Activated CD8-positive, alpha-beta T cell treated with anti-CD3 and anti-CD28 coated beads for 36 hours (primary cell): ENCODE data around the gene OARD1. TPM values are rescaled to one million over a fixed set of nuclear protein-coding genes. Genes with fewer than 3 reads are reported as not detected.

Source experiments
- ATAC-seq: fragments of 200-7000 bp; cut with Tn5 transposase; one replicate; pipeline ENCODE4 v1.10.0; 2021; ENCODE audit warnings: mild to moderate bottlenecking, moderate library complexity
- CTCF ChIA-PET: fragments of 350-600 bp; sonication (Branson Sonifier 250); formaldehyde crosslinking; loops from one replicate; lab custom pipeline; 2021; ENCODE audit warnings: antibody characterized with exemption; lab: Charles Lee
- POLR2A ChIA-PET: fragments of 350-600 bp; sonication (Branson Sonifier 250); formaldehyde crosslinking; loops from one replicate; lab custom pipeline; 2021; ENCODE audit warnings: antibody characterized with exemption; lab: Charles Lee
- DNase-seq: peaks from one replicate; pipeline ENCODE4 v3.0.0-alpha.2; 2020
- H3K27ac Mint-ChIP-seq: one replicate; pipeline ENCODE4 v1.8.0; 2021; ENCODE audit warnings: mild to moderate bottlenecking, mixed read lengths
- H3K27me3 Mint-ChIP-seq: one replicate; pipeline ENCODE4 v1.8.0; 2021; ENCODE audit warnings: mixed read lengths
- H3K36me3 Mint-ChIP-seq: one replicate; pipeline ENCODE4 v1.8.0; 2021; ENCODE audit warnings: low read depth, mixed read lengths
- H3K4me1 Mint-ChIP-seq: one replicate; pipeline ENCODE4 v1.8.0; 2021; ENCODE audit warnings: low read depth, mixed read lengths
- H3K4me3 Mint-ChIP-seq: one replicate; pipeline ENCODE4 v1.8.0; 2021; ENCODE audit warnings: mild to moderate bottlenecking, moderate library complexity, mixed read lengths
- H3K9me3 Mint-ChIP-seq: one replicate; pipeline ENCODE4 v1.8.0; 2021; ENCODE audit warnings: mixed read lengths
- CTCF ChIP-seq: fragments of 200-600 bp; IDR thresholded peaks from one replicate; pipeline ENCODE4 v1.8.0; 2022; ENCODE audit warnings: antibody characterized with exemption, mild to moderate bottlenecking
- intact Hi-C: fragments of 100-400 bp; cut with micrococcal nuclease; formaldehyde crosslinking; loops from one replicate; pipeline ENCODE4 v1.10.0; 2022
- total RNA-seq, 2 experiments: library from RNA; stranded (reverse); gene quantifications; one replicate each; pipeline ENCODE4 v1.2.3, GENCODE V29; 2021

OARD1 gene
- total RNA-seq, 2 experiments from 2014 or later: 45.8 to 48.4 TPM

- no peak overlapping the region for H3K4me3 Mint-ChIP-seq
- no peaks in the 10 kb centered on the region for H3K27me3 Mint-ChIP-seq
- H3K27ac Mint-ChIP-seq: no peak overlapping the region
- no peak for DNase-seq
- H3K36me3 Mint-ChIP-seq: peaks cover 38% of the 10 kb centered on the region
- ATAC-seq: no peak
- peaks cover 24% of the 10 kb centered on the region for H3K4me1 Mint-ChIP-seq
- no peaks in the 10 kb centered on the region for H3K9me3 Mint-ChIP-seq
- no peak for TF ChIP-seq CTCF
- ChIA-PET CTCF (interaction anchor here (0.9 to 1.5 kb wide), 3 partner anchors 8 to 25 kb away, joined by 3 to 7 read pairs (median 3); partner anchors contain the start of gene UNC5CL), POLR2A (no interaction called here)
- intact Hi-C loops: no loop called here
Observed at GRCh38 chr6:41063884-41064285, 8.3 kb downstream of the OARD1 start.

GRCh38 chr6:41062056-41062455 lies 10.1 kb downstream of the OARD1 start:
- ChIA-PET POLR2A (interaction anchor here (1.4 kb wide), 1 partner anchor 17 kb away, joined by 3 read pairs; no protein-coding TSS in a partner anchor), CTCF (interaction anchor here (2.3 kb wide), 1 partner anchor 34 kb away, joined by 14 read pairs; no protein-coding TSS in a partner anchor)
- TF ChIP-seq CTCF: no peak
- Mint-ChIP-seq H3K27ac (no peak overlapping the region), H3K36me3 (peaks cover 26% of the 10 kb centered on the region), H3K4me3 (no peak overlapping the region), H3K9me3 (no peaks in the 10 kb centered on the region), H3K27me3 (no peaks in the 10 kb centered on the region), H3K4me1 (peaks cover 16% of the 10 kb centered on the region)
- DNase-seq (no peak), ATAC-seq (no peak)
- intact Hi-C loops: no loop called here

GRCh38 chr6:41061196-41061726 lies 10.9 kb downstream of the OARD1 start:
- POLR2A ChIA-PET: no interaction called here
- H3K27ac Mint-ChIP-seq: no peak overlapping the region

GRCh38 chr6:41059556-41059955 lies 12.6 kb downstream of the OARD1 start:
- H3K27me3 Mint-ChIP-seq: no peaks in the 10 kb centered on the region

More at GRCh38 chr6:41061196-41061726, 10.9 kb downstream of the OARD1 start:
- Mint-ChIP-seq H3K4me1 (peaks cover 11% of the 10 kb centered on the region), H3K9me3 (no peaks in the 10 kb centered on the region), H3K36me3 (peaks cover 18% of the 10 kb centered on the region), H3K27me3 (no peaks in the 10 kb centered on the region), H3K4me3 (no peak overlapping the region)
- ATAC-seq (no peak), DNase-seq (no peak)
- intact Hi-C loops: no loop called here
- TF ChIP-seq CTCF: no peak
- CTCF ChIA-PET: interaction anchor here (2.3 to 3.2 kb wide), 2 partner anchors 9 to 33 kb away, joined by 14 read pairs; no protein-coding TSS in a partner anchor

More at GRCh38 chr6:41059556-41059955, 12.6 kb downstream of the OARD1 start:
- H3K36me3 Mint-ChIP-seq: peaks cover 10% of the 10 kb centered on the region
- no peaks in the 10 kb centered on the region for H3K9me3 Mint-ChIP-seq
- ChIA-PET CTCF (interaction anchor here (1.0 to 3.2 kb wide), 5 partner anchors 8 to 31 kb away, joined by 3 to 14 read pairs (median 6); partner anchors contain the start of gene UNC5CL), POLR2A (interaction anchor here (0.9 kb wide), 1 partner anchor 10 kb away, joined by 3 read pairs; no protein-coding TSS in a partner anchor)
- H3K4me1 Mint-ChIP-seq: peaks cover 5% of the 10 kb centered on the region
- no peak overlapping the region for H3K4me3 Mint-ChIP-seq
- no peak for ATAC-seq
- no peak overlapping the region for H3K27ac Mint-ChIP-seq
- DNase-seq: no peak
- intact Hi-C loops: no loop called here
- no peak for TF ChIP-seq CTCF
